ENCODE results near the gene SIRPB1.
"Not testable (repeated sequence)": the region's sequence is repeated elsewhere in the genome, so short reads cannot be mapped to it uniquely, and the experiment has no call there.

Gene SIRPB1

DNA sequence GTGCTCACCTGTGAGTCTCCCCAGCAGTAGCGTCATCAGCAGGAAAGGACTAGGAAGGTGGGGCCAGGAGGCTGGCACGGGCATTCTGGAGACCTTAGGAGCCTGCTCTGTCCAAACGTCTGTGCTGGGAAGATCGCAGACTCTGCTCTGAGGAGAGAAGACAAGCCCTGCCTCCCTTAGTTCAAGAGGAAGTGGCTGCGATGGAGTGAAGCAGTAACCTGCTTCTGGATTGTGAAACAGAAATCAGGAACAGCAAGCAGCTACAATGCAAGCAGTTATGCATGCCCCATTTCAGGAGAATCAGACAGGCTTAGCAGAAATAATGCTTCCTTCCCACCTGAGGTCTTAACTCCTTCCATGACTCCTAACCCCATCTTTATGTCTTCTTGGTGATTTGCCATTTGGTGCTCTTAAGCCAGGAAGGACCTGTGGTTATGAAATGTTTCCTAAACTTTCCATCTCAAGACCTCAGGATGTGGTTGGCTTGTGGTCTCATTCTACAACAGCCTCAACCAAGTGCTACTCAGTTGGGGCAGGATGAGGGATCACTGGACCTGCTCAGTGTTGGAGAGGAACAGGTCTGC lies at the start of gene SIRPB1:
Gene SIRPB1 (minus strand): TSS at position 149 of the 584 bp plus-strand sequence. CDS start 65 bp downstream, at position 84.
- no peak for DNase-seq

GRCh38 chr20:1669304-1669703 lies 49.5 kb upstream of the SIRPB1 start:
- no peak for DNase-seq

- no peak for DNase-seq
Measured at GRCh38 chr20:1667502-1668085, 47.8 kb upstream of the SIRPB1 start.

GRCh38 chr20:1666802-1667201 lies 47.0 kb upstream of the SIRPB1 start:
- no peak for DNase-seq

DNA sequence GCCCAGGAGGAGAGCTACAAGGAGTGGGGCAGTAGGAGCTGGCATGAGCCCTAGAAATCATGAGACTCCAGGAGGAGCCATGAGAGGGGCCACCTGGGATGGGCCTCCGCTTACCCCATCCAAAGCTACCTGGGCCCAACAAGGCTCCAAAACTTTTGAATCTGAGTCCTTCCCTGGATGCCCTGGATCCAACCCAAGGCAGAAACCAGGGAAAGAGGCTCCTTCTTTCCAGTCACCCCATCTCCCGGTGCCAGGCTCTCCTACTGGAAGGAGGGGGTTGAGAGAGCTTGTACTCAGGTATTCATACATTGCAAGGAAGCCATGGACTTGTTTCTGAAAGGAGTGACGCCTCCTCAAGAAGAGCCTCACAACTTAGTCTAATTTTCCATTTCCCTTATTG lies 45.5 kb upstream of the SIRPB1 start:
- no peak for DNase-seq

DNA sequence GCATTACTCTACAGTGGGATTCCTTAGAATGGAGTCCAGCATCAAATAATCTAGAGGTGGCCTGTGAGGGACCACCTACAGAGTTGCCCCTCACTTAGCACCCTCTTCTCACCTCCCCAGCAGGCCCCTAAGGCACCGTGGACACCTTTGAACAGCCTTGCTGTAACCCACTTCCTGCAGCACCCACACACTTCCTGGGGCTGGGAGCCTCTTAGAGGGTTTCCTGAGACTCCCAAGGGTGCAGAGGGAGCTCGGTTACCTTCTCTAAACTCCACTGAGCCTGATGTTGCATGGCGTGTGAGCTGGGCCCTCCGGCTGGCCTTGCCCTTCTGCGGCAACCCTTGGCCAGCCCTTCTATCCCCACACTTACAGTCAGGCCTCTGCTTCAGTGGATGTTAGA lies 45.1 kb upstream of the SIRPB1 start:
- no peak for DNase-seq

- DNase-seq, result peak; percentile 33
Measured at GRCh38 chr20:1663917-1664316, 44.1 kb upstream of the SIRPB1 start.

GRCh38 chr20:1661542-1662299 lies 41.9 kb upstream of the SIRPB1 start:
- no peak for DNase-seq

GRCh38 chr20:1660246-1660645 lies 40.4 kb upstream of the SIRPB1 start:
- no peak for DNase-seq

DNA sequence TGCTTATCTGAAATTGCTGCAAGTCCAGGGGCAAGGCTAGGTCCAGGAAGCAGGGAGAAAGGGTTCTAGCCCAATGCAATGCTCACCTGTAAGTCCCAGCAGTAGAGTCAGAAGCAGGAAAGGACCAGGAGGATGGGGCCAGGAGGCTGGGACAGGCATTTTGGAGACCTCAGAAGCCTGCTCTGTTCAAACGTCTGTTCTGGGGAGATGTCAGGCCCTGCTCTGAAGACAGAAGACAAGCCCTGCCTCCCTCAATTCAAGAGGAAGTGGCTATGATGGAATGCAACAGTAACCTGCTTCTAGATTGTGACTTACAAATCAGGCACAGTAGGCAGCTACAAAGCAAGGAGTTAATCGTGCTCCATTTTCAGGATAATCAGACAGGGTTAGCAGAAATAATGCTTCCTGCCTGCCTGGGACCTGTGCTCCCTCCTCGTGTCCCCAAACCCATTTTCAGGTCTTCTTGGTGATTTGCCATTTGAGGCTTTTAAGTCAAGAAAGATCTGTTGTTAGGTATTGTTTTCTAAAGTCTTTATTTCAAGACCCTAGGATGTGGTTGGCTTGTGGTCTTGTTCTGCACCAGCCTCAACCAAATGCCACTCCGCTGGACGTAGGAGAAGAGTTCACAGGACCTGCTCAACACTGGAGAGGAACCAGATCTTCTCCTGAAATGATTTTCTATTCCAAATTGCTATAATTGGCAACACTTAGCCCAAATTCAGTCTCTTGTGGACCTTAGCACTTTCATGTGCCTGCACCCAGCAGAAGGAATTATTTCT lies 37.9 kb upstream of the SIRPB1 start, which contains the start of gene SIRPG:
Gene SIRPG (minus strand): TSS at position 224 of the 779 bp plus-strand sequence. CDS start 65 bp downstream, at position 159.
- DNase-seq, result no peak

GRCh38 chr20:1656844-1657243 lies 37.0 kb upstream of the SIRPB1 start:
- DNase-seq, result no peak

DNA sequence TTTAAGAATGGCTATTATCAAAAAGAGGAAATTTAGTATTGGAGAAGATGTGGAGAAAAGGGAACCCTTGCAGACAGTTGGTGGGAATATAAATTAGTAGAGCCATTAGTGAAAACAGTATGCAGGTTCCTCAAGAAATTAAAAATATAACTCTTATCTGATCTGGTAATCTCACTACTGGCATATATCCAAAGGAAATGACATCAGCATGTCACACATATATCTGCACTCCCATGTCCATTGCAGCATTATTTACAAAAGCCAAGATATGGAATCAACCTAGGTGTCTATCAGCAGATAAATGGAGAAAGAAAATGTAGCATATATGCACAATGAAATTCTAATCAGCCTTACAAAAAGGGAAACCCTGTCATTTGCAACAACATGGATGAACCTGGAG lies 35.2 kb upstream of the SIRPB1 start:
- DNase-seq, result no peak

DNA sequence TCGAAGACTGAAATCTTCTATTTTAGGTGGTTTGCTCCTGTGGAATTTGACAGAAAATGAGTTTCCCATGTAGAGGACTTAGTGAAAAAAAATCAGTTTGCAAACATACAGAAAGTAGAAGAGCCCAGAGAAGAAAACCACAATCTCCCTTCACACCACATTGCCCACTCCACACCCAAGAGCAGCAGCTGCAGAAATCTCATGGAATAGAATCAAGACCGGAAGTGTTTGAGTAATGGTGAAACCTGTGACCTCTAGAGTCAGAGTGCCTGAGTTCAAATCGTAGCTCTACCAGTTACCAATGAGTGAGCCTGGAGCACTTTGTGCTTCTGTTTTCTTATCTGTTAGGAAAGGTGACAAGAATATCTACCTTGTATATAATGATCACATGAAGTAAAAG lies 33.2 kb upstream of the SIRPB1 start:
- DNase-seq, result no peak

GRCh38 chr20:1652104-1652503 lies 32.3 kb upstream of the SIRPB1 start:
- no peak for DNase-seq

DNA sequence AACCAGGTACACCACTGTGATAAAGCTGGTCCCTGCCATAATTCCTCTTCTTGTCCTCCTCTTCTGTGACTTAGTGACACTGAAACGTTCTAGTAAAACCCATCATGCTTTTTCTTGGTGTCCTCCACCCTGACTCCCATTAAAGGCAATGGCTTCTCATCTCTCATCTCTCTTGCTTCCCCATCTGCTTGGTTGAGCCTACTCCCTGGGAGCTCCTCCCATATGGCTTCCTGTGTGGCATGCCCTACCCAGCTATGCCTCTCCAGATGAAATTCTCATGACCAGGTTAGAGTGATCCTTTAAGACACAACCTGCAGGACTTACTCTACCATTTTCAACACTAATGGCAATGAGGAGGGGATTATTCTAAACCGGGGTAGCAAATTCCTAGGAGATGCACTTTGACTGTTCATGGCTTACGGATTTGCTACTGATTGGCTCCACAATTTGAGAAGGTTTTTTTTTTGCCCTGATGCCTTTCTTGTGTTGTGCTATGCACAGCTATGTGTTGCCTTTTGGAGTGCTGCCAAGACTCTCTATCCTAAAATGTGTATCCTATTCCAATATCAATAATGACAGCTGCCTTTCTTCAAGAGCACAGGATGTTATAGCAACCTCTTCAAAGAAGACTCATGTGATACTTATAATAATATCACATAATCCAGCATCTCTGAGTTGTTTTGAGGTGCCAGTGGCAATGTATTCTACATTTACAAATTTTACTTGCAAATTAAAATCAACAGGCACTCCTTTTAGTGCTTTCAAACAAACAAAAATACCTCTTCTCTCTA lies 31.7 kb upstream of the SIRPB1 start:
- DNase-seq, result no peak

DNA sequence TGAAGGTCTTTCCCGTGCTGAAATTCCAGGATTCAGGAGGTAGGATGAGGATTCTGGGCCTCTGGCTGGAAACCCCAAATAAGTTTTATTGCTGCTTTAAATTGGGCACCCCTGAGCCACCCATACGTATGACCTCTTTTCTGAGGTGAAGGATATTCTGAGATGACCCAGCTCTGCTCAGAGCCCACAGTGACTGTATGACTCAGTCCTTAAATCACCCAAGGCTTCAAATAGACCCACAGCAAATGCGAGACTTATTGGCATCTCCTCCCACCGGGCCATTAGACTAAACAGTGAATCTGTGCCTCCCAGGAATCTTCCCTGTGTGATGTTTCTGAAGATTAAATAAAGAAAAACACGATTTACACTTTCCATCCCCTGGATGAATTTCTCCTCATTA lies 28.3 kb upstream of the SIRPB1 start:
- DNase-seq, result no peak

- no peak for DNase-seq
Measured at GRCh38 chr20:1646975-1647431, 27.2 kb upstream of the SIRPB1 start.

- no peak for DNase-seq
Measured at GRCh38 chr20:1644101-1644962, 24.5 kb upstream of the SIRPB1 start.

- DNase-seq, result not testable (repeated sequence)
Measured at GRCh38 chr20:1638643-1639042, 18.8 kb upstream of the SIRPB1 start.

GRCh38 chr20:1637755-1638154 lies 17.9 kb upstream of the SIRPB1 start:
- DNase-seq, result no peak

GRCh38 chr20:1637226-1637625 lies 17.4 kb upstream of the SIRPB1 start:
- no peak for DNase-seq

All from HCEC 1CT (cell line).